HUES6 (cell line): ENCODE data around the gene YLPM1.

Experiments
- H3K27ac ChIP-seq: 2 replicates; pipeline ENCODE4 v1.7.0; 2013; ENCODE audit warnings: low read depth, mild to moderate bottlenecking, low read length, inconsistent platforms
- H3K27me3 ChIP-seq: 2 replicates; pipeline ENCODE4 v1.6.1; 2013; ENCODE audit warnings: low read length; ENCODE audit not compliant: control insufficient read depth, insufficient read depth
- H3K36me3 ChIP-seq: 2 replicates; pipeline ENCODE4 v1.6.1; 2013; ENCODE audit warnings: low read length; ENCODE audit not compliant: control insufficient read depth, insufficient read depth
- H3K4me1 ChIP-seq: 2 replicates; pipeline ENCODE4 v1.6.1; 2013; ENCODE audit warnings: low read length; ENCODE audit not compliant: control insufficient read depth, insufficient read depth
- H3K4me3 ChIP-seq: 2 replicates; pipeline ENCODE4 v1.5.1; 2013; ENCODE audit warnings: low read depth, low read length
- H3K9ac ChIP-seq: one replicate; pipeline ENCODE4 v1.6.1; 2013; ENCODE audit warnings: mild to moderate bottlenecking, low read length
- H3K9me3 ChIP-seq: 2 replicates; pipeline ENCODE4 v1.6.1; 2013; ENCODE audit warnings: low read depth, low read length; ENCODE audit not compliant: control insufficient read depth, insufficient read depth

Gene YLPM1

GRCh38 chr14:74762917-74763802, at the start of gene YLPM1:
Gene YLPM1 (plus strand): TSS chr14:74763316. CDS start chr14:74763490, 174 bp downstream.
- H3K9ac ChIP-seq, result peak within 1 kb of the TSS; percentile 85
- H3K4me3 ChIP-seq, result peak within 1 kb of the TSS; percentile 69
- H3K27me3 ChIP-seq, result no peaks in the 10 kb centered on the region; the same call in 1 of the 2 replicates
- no peaks in the 10 kb centered on the region; the same call in 1 of the 2 replicates for H3K36me3 ChIP-seq
- no peaks in the 10 kb centered on the region for H3K9me3 ChIP-seq
- H3K27ac ChIP-seq, result peak within 1 kb of the TSS; percentile 73
- H3K4me1 ChIP-seq, result no peaks in the 10 kb centered on the region; the same call in 1 of the 2 replicates

- H3K4me1 ChIP-seq, result 0 out of 2 replicates have a peak, but pooled peaks cover 3% of the 10 kb centered on the region
- H3K27ac ChIP-seq, result no peak overlapping the region
- peaks cover 33% of the 10 kb centered on the region for H3K36me3 ChIP-seq
- peak overlapping the region; percentile 78 for H3K9ac ChIP-seq
- H3K27me3 ChIP-seq, result no peaks in the 10 kb centered on the region
- peak overlapping the region; percentile 89 for H3K4me3 ChIP-seq
- no peaks in the 10 kb centered on the region for H3K9me3 ChIP-seq
Measured at GRCh38 chr14:74713395-74713735, 49.8 kb upstream of the YLPM1 start.

- Histone ChIP-seq H3K27ac (no peak overlapping the region), H3K4me1 (no peaks in the 10 kb centered on the region), H3K9ac (no peak overlapping the region), H3K36me3 (peaks cover 59% of the 10 kb centered on the region), H3K4me3 (no peak overlapping the region), H3K9me3 (no peaks in the 10 kb centered on the region), H3K27me3 (no peaks in the 10 kb centered on the region)
Measured at GRCh38 chr14:74720526-74720925, 42.6 kb upstream of the YLPM1 start.

- Histone ChIP-seq H3K36me3 (peaks cover 34% of the 10 kb centered on the region), H3K27me3 (no peaks in the 10 kb centered on the region), H3K9ac (no peak overlapping the region), H3K27ac (no peak overlapping the region), H3K4me1 (no peaks in the 10 kb centered on the region), H3K9me3 (no peaks in the 10 kb centered on the region), H3K4me3 (no peak overlapping the region)
Measured at GRCh38 chr14:74723134-74723533, 40.0 kb upstream of the YLPM1 start.

GRCh38 chr14:74732387-74732786, 30.7 kb upstream of the YLPM1 start:
- H3K36me3 ChIP-seq, result peaks cover 54% of the 10 kb centered on the region
- H3K27me3 ChIP-seq, result no peaks in the 10 kb centered on the region
- no peaks in the 10 kb centered on the region for H3K9me3 ChIP-seq
- no peak overlapping the region for H3K4me3 ChIP-seq
- no peak overlapping the region for H3K9ac ChIP-seq
- H3K4me1 ChIP-seq, result no peaks in the 10 kb centered on the region
- H3K27ac ChIP-seq, result no peak overlapping the region

- no peaks in the 10 kb centered on the region for H3K27me3 ChIP-seq
- H3K36me3 ChIP-seq, result peaks cover 54% of the 10 kb centered on the region
- no peak overlapping the region for H3K9ac ChIP-seq
- no peaks in the 10 kb centered on the region for H3K4me1 ChIP-seq
- no peaks in the 10 kb centered on the region for H3K9me3 ChIP-seq
- no peak overlapping the region for H3K27ac ChIP-seq
- no peak overlapping the region for H3K4me3 ChIP-seq
Measured at GRCh38 chr14:74733221-74733620, 29.9 kb upstream of the YLPM1 start.

GRCh38 chr14:74735125-74735524, 28.0 kb upstream of the YLPM1 start:
- no peaks in the 10 kb centered on the region for H3K4me1 ChIP-seq
- H3K9me3 ChIP-seq, result no peaks in the 10 kb centered on the region
- no peak overlapping the region for H3K4me3 ChIP-seq
- no peaks in the 10 kb centered on the region for H3K27me3 ChIP-seq
- no peak overlapping the region for H3K27ac ChIP-seq
- H3K36me3 ChIP-seq, result peaks cover 59% of the 10 kb centered on the region
- H3K9ac ChIP-seq, result no peak overlapping the region

- H3K9ac ChIP-seq, result no peak overlapping the region
- H3K9me3 ChIP-seq, result no peaks in the 10 kb centered on the region
- no peak overlapping the region for H3K4me3 ChIP-seq
- no peak overlapping the region for H3K27ac ChIP-seq
- no peaks in the 10 kb centered on the region for H3K4me1 ChIP-seq
- peaks cover 45% of the 10 kb centered on the region for H3K36me3 ChIP-seq
- H3K27me3 ChIP-seq, result no peaks in the 10 kb centered on the region
Measured at GRCh38 chr14:74737753-74738325, 25.3 kb upstream of the YLPM1 start.

GRCh38 chr14:74739293-74740030, 23.7 kb upstream of the YLPM1 start:
- no peaks in the 10 kb centered on the region for H3K9me3 ChIP-seq
- H3K9ac ChIP-seq, result no peak overlapping the region
- H3K4me3 ChIP-seq, result no peak overlapping the region
- H3K36me3 ChIP-seq, result peaks cover 31% of the 10 kb centered on the region
- no peaks in the 10 kb centered on the region for H3K27me3 ChIP-seq
- H3K4me1 ChIP-seq, result no peaks in the 10 kb centered on the region
- H3K27ac ChIP-seq, result no peak overlapping the region

- H3K4me3 ChIP-seq, result no peak overlapping the region
- H3K36me3 ChIP-seq, result no peaks in the 10 kb centered on the region
- H3K9me3 ChIP-seq, result no peaks in the 10 kb centered on the region
- H3K27me3 ChIP-seq, result no peaks in the 10 kb centered on the region
- no peak overlapping the region for H3K27ac ChIP-seq
- no peak overlapping the region for H3K9ac ChIP-seq
- H3K4me1 ChIP-seq, result no peaks in the 10 kb centered on the region
Measured at GRCh38 chr14:74747237-74747636, 15.9 kb upstream of the YLPM1 start.

- H3K9ac ChIP-seq, result no peak overlapping the region
- no peaks in the 10 kb centered on the region for H3K27me3 ChIP-seq
- H3K4me1 ChIP-seq, result no peaks in the 10 kb centered on the region
- no peaks in the 10 kb centered on the region for H3K36me3 ChIP-seq
- 0 out of 2 replicates have a peak, but pooled peaks cover 2% of the 10 kb centered on the region for H3K9me3 ChIP-seq
- H3K4me3 ChIP-seq, result no peak overlapping the region
- H3K27ac ChIP-seq, result no peak overlapping the region
Measured at GRCh38 chr14:74754157-74754556, 9.0 kb upstream of the YLPM1 start.
